Measurements from ENCODE around the gene CALY.

The CALY gene

GRCh38 chr10:133335246-133336117 lies 1.2 kb downstream of the CALY start:
- ChIA-PET CTCF (no interaction called here), POLR2A (no interaction called here)
- peak; percentile 67 for DNase-seq (ENCODE audit: extremely low spot score)
- TF ChIP-seq CTCF (IDR thresholded peaks at IDR 0.05; ENCODE audit: control extremely low read depth, extremely low read depth, low read depth, missing control alignments) = no peak

- TF ChIP-seq CTCF (IDR thresholded peaks at IDR 0.05; ENCODE audit: control extremely low read depth, extremely low read depth, low read depth, missing control alignments) = no peak
- DNase-seq (ENCODE audit: extremely low spot score) = no peak
- ChIA-PET CTCF (no interaction called here), POLR2A (no interaction called here)
These were observed 2.0 kb downstream of the CALY start for GRCh38 chr10:133334503-133335245.

- no peak for TF ChIP-seq CTCF (IDR thresholded peaks at IDR 0.05; ENCODE audit: control extremely low read depth, extremely low read depth, low read depth, missing control alignments)
- ChIA-PET POLR2A (no interaction called here), CTCF (interaction anchor here (2.6 kb wide), 1 partner anchor 19 kb away, joined by 6 read pairs; no protein-coding TSS in a partner anchor)
- DNase-seq (ENCODE audit: extremely low spot score) = no peak
These were observed 3.6 kb downstream of the CALY start for GRCh38 chr10:133332936-133333699.

GRCh38 chr10:133329491-133330202 lies 7.0 kb downstream of the CALY start:
- CTCF ChIA-PET = interaction anchor here (0.7 to 3.6 kb wide), 45 partner anchors 10 to 675 kb away, joined by 3 to 44 read pairs (median 5); partner anchors contain the start of genes FUOM and PRAP1
- POLR2A ChIA-PET = no interaction called here
- DNase-seq (ENCODE audit: extremely low spot score) = peak; percentile 87
- peak; percentile 95 for TF ChIP-seq CTCF (IDR thresholded peaks at IDR 0.05; ENCODE audit: control extremely low read depth, extremely low read depth, low read depth, missing control alignments)

- TF ChIP-seq CTCF (IDR thresholded peaks at IDR 0.05; ENCODE audit: control extremely low read depth, extremely low read depth, low read depth, missing control alignments) = no peak
- ChIA-PET POLR2A (no interaction called here), CTCF (interaction anchor here (0.7 to 3.6 kb wide), 42 partner anchors 9 to 674 kb away, joined by 3 to 44 read pairs (median 5); partner anchors contain the start of genes ADAM8 and FUOM)
- no peak for DNase-seq (ENCODE audit: extremely low spot score)
These were observed 8.0 kb downstream of the CALY start for GRCh38 chr10:133328358-133329343.
